GM21381 (cell line): Measurements from ENCODE around the gene FBXL2.
"Not testable (repeated sequence)": the region's sequence is repeated elsewhere in the genome, so short reads cannot be mapped to it uniquely, and the experiment has no call there.

Source experiments
- ATAC-seq: cut with Tn5 transposase; IDR thresholded peaks from one replicate; pipeline ENCODE4 v1.9.1; 2021; ENCODE audit warnings: mild to moderate bottlenecking, moderate library complexity; ENCODE audit not compliant: unreplicated experiment

FBXL2 gene

DNA sequence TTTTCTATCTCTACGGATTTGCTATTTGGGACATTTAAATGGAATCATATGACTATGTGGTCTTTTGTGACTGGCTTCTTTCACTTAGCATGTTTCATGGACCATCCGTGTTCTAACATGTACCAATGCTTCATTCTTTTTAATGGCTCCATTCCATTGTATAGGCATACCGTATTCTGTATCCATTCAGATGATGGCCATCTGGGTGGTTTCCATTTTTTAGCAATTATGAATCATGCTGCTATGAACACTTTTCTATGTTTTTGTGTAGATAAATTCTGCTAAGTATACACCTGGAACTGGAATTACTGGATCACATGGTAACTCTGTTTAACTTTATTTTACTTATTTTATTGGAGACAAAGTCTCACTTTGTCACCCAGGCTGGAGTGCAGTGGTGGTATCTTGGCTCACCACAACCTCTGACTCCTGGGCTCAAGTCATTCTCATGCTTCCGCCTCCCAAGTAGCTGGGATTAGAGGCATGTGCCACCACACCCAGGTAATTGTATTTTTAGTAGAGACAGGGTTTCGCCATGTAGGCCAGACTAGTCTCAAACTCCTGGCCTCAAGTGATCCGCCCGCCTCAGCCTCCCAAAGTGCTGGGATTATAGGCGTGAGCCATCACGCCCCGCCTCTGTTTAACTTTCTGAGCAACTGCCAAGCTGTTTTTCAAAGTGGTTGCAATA lies 149.5 kb downstream of the FBXL2 start:
- ATAC-seq: no peak

DNA sequence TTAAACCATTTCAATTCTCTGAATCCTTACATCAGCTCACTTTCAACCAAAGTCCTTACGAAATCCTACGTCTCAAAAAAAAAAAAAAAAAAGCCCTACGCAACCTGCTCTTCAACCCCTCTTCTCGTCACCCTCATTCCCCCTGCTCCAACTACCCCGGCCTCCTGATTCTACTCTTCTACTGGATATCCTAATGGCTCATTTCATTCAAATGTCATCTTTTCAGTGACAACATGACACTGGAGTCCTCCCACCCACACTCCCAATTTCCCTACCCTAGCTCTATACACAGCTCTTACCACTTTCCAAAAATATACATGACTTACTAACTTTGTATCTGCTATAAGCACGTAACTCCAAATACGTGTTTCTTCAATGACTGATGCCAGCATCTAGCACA lies 151.5 kb downstream of the FBXL2 start:
- ATAC-seq: no peak

DNA sequence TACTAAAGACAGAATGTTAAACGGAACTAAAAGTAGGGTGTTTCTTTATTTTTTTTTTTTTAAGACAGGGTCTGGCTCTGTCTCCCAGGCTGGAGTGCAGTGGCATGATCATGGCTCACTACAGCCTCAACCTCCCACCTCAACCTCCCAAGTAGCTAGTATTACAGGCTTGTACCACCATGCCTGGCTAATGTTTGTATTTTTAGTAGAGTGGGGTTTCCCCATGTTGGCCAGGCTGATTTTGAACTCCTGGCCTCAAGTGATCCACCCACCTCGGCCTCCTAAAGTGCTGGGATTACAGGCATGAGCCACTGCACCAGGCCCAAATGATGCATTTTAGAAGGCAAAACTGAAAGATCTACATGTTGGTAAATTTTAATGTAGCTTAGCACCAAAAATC lies 152.1 kb downstream of the FBXL2 start:
- ATAC-seq: not testable (repeated sequence)

DNA sequence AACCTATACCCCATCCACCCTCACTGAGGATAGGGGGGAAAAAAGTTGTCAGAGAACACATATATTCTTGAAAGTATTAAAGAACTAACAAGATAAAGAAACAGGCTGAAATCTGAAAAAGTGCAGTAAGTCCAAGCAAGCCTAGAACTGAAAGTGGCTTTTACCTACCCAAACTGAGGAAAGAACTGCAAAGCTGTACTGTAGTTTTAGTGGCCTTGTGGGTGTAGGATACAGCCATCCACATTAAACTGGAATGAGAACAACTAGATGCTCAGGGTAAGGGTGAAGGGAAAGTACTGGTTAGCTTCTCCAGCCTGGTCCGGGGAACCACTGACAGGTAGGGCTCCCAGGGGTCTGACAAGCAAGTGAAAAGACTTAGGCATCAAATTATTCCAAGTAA lies 152.8 kb downstream of the FBXL2 start:
- no peak for ATAC-seq

DNA sequence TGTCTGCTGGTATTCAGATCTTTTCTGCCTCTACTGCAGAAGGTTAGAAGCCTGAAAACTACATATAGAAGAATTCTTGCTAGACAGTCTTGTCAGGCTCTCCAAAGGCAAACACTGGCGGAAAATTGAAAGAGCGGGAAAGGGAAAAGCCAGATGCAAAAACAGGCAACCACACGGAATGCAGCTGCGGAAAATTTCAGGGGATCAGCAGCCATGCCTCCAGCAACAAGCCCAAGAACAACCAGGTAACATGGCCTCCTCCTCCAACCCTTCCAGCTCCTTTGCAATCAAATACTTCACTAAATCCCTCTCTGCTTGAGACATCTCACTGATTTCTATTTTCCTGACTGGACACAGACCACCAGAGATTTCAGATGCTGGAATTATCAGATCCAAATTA lies 153.3 kb downstream of the FBXL2 start:
- no peak for ATAC-seq

DNA sequence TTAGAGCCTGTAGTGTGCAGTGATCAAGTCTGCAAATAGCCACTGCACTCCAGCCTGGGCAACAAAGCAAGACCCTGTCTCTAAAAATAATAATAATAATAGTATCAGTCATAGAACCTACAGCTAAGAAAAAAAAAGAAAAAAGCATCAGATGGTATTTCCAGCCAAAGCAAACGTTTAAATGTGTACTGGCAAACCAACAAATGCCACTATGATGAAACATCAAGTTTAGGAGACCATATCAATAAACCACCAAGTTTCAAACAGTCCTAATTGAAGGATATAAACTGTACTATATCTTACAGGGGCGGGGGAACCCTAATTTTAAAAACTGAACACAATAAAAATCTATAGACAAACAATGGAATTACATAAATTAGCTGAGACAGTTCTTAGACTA lies 156.6 kb downstream of the FBXL2 start:
- ATAC-seq: no peak
